Right renal cortex interstitium (tissue), 3 donors: ENCODE results near the gene BAX. TPM values are rescaled to one million over a fixed set of nuclear protein-coding genes. Genes with fewer than 3 reads are reported as not detected.

Experiments used
- DNase-seq, 3 donors: peaks; one replicate each; pipeline ENCODE4 v3.0.0-alpha.2; 2013; ENCODE audit warnings: low read depth in 3 of 3, low spot score in 2 of 3
- polyA plus RNA-seq, 3 donors: library from polyadenylated mRNA; unstranded; fragments of 120-200 nt; gene quantifications; one replicate each; pipeline ENCODE4 v1.2.1, GENCODE V29; 2013; ENCODE audit not compliant: insufficient read length in 3 of 3

The BAX gene
- polyA plus RNA-seq, 3 donors: 47.8 to 70.2 (median 65.9) TPM

DNA sequence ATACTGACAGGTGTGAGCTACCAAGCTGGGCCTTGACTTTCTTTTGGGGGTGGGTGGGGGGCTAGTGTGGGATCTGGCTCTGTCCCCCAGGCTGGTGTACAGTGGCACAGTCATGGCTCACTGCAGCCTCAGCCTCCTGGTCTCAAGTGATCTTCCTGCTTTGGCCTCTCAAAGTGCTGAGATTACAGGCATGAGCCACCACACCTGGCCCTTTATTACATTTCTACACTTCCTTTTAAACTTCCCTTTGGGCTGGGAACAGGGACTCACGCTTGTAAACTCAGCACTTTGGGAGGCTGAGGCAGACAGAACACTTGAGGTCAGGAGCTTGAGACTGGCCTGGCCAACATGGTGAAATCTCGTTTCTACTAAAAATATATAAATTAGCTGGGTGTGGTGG, 22.4 kb downstream of the BAX start:
- no peak for DNase-seq

GRCh38 chr19:48982280-48982679, 27.6 kb downstream of the BAX start:
- DNase-seq: no peak

DNA sequence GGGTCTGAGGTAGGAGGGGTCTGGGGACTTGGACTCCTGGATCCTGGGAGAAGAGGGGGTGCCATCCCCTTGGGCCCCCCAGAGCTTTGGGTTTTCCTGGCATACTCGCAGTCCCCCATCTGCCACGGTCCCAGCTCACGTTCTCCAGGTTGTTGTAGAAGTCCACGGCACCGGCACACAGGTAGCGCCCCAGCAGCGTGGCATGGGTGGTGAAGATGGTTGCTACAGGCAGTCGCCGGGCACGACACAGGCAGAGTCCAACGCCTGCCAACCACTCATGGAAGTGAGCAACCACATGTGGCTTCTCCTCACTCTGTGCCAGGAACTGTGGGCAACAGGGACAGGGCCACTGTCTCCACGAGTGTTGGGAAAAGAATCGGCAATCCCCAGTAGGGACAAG, 31.0 kb downstream of the BAX start:
- DNase-seq: no peak

DNA sequence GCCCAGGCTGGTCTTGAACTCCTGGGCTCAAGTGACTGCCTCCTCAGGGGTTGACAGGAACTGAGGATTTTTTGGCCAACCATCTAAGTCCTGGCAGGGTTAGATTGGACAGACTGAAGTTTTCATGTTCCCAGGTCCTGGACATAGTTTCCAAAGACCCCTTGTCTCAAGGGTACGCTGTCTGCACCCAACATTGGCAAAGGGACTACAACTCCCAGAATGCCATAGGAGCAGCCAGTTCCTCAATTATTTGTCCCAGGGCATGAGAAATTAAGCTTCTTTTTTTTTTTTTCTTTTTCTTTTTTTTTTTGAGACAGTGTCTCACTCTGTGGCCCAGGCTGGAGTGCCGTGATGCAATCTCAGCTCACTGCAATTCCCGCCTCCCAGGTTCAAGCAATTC, 31.5 kb downstream of the BAX start:
- DNase-seq: no peak

DNA sequence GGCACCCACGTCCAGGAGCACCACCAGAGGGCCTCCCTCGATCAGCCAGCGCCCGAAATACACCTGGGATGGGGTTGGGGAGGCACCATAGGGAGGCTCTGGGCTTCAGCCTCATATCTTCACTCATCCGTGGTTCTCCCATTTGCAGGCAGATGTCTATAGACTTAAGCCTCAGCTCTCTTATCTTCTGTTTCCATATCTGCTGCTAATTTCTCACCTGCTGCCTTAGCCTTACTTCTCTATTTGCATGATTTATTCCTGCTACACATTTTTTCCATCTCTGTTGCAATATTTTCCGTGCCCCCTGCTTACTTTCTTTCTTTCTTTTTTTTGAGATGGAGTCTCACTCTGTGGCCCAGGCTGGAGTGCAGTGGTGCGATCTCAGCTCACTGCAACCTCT, 32.6 kb downstream of the BAX start:
- DNase-seq: no peak

DNA sequence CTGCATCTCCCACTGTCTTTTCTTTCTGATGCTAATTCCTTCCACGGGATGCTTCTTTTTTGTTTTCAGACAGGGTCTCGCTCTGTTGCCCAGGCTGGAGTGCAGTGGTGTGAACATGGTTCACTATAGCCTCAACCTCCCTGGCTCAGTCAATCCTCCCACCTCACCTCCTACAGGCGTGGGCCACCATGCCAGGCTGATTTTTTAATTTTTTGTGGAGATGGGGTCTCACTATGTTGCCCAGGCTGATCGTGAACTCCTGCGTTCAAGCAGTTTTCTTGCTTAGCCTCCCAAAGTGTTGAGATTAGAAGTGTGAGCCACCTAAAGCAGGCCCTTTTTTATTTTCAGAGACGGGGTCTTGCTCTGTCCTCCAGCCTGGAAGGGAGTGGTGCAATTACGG, 33.6 kb downstream of the BAX start:
- no peak for DNase-seq

DNA sequence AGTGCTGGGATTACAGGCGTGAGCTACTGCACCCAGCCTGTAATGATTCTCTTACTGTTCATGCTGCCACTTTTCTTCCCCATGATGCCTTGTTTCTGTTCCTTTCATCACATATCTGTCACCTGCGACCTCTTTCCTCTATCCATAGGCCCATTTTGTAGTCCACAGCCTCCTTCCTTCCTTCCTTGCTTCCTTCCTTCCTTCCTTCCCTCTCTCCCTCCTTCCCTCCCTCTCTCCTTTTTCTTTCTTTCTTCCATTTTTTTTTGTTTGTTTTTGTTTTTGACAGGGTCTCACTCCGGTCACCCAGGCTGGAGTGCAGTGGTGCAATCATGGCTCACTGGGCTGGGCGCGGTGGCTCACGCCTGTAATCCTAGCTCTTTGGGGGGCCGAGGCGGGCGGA, 34.2 kb downstream of the BAX start:
- no peak for DNase-seq

DNA sequence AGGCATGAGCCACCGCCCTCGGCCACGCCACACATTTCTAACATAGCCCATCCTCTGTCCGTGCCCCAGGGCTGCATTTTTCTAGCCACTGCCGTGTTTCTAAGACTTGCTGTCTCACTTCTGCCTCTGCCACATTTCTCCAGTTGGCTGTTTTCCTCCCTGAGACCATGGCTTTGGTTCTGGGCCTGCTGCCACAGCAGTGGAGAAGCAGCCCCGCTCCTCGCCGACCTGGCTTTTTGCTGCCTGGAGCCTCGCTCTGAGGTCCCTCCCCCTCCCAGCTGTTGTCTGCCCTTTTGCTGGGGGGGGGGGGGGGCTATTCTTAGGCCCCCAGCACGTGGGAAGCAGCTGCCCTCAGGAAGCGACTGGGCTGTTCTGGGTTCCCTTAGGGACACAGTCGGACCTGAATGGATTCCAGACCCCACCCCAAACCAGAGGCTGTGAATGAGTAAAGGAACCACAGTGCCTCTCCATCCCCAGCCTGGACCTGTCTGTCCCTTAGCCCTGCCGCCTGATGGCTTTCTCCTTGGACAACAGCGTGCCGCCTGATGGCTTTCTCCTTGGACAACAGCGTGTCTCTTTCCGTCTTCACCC, 35.1 kb downstream of the BAX start:
- DNase-seq: no peak

DNA sequence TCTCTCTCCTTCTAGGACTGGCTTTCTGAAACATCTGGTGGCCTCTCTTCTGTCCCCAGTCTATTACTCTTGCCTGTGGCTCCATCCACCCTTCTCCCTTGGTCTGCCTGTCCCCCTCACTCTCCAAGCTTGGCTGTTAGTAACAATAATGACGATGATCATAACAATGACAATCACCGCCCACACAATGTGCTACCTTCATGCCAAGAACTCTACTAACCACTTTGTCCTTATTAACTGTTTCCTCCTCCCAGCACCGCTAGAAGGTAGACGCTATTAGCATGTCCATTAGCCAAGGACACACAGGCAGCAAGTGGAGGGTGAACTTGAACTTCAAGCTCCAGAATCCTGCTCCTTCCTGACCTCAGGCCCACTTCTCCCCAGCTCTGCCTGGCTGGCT, 35.7 kb downstream of the BAX start:
- no peak for DNase-seq

GRCh38 chr19:48991011-48991609, 36.4 kb downstream of the BAX start:
- no peak for DNase-seq

GRCh38 chr19:48991873-48992580, 37.4 kb downstream of the BAX start:
- DNase-seq: peak in 2 of 3 donors; percentile 13 to 33

GRCh38 chr19:48992581-48993174, 38.0 kb downstream of the BAX start:
- no peak for DNase-seq

DNA sequence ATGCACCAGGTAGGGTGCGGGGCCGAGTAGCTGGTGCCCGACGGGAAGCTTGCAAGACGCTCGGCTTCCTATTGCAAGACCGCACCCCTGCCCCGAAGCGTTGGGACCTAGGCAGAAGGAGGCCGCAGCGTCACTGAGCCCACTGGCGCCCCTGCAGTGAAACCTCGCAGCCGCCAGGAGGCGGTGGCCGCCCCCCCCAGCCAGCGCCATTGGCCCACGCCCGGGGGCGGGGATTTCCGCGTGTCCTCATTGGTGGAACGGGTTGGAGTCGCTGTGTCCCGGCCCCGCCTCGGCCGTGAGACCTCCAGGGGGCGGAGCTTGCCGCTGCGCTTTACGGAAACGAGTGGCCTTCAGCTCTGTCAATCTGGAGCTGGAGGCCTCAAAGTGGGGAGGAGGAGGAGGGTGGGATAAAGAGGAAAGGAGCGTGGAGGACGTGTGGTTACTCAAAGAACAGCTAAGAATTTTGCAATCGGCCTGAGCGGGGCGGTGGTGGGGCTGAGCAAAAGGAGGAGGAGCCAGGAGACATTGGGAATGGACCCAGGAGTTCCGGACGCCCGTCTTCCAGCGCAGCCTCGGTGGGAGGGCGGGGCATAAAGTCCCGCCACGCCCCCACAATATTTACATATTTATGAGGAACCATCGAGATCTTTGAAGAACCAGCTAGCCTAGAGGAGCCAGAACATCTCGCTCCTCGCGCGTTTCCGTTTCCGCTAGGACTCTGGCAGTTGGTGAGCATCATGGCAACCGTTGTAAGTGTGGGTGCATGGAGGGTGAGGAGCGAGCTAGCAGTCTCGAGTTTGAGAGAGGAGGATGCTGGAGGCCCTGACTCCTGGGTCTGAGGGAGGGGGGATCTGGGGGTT, 38.7 kb downstream of the BAX start, which contains the start of the genes GYS1 and RUVBL2:
GYS1 (minus strand) TSS at position 135 of the 860 bp plus-strand sequence. CDS start 197 bp downstream, outside the sequence.
RUVBL2 (plus strand) TSS at position 713 of the 860 bp plus-strand sequence; CDS start at position 738, 25 bp downstream.
- peak; percentile 96 to 100 (median 98) for DNase-seq

DNA sequence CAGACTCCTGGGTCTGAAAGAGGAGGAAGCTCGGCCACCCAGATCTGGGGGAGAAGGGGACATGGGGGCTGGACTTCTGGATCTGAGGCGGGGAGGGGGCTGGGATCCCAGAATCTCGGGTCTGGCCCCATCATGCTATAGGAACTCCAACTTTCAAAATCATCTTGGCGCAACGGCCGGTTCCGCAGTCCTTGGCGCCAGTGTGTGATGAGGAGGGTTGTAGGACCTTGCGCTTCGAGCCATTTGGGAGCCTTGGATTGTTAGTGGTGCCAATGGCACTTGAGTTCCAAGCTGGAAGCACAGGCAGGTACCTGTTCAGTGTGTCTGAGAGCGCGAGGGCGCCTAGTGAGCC, 39.3 kb downstream of the BAX start:
- DNase-seq: no peak

DNA sequence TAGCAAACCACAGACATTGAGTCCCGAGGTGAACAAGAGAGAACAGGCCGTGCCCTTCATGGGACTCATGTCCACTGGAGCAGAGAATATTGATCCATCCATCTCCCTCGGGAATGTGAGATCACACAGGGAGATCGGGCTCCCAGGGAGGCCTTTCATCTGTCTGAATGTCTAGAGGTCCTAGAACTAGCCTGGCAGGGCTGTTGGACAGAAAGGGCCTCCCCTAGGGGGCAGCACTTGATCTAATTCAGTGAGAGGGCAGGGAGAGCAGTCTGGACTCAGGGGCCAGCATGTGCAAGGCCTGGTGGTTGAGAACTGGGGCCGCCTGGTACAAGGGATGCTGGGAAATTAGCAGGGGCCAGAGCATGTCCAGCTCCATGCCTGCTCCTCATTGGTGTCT, 43.3 kb downstream of the BAX start:
- no peak for DNase-seq

DNA sequence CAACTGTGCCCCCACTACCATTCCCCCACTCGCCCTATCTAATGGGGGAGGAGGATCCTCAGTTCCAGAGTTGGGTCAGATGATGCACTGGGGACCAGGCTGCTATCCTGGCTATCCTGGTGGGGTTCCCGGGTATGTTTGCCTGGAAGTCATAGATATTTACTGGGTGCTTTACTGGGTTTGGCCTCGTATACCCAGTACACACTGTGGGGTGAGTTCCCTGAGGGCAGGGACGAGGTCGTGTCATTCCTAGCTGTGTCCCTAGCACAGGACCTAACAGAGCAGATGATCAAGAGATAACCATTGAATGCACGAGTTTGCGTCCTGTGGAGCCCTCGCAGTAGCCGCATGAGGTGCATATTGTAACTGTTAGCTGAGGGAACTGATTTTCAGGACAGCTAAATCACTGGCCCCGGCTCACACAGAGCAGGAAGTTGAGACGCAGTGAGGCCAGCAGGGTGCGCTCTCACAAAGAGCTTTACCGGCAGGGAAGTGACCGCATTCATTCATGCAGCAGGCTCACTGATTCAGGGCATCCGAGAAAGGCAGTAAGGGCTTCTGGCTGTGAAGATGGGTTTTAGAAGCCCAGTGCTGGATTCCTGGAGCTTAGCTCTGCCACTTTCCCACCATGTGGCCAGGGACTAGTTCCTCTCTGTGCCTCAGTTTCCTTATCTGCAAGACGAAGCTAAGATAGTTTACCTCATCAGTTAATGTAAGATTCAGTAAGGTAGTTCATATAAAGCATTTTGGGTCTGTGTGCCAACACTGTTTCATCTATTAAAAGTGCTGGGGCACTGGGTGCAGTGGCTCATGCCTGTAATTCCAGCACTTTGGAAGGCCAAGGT, 45.0 kb downstream of the BAX start:
- peak in 1 of 3 donors; percentile 41 for DNase-seq

GRCh38 chr19:49004133-49004532, 49.5 kb downstream of the BAX start:
- no peak for DNase-seq

GRCh38 chr19:49004964-49005614, 50.4 kb downstream of the BAX start:
- DNase-seq: no peak

- DNase-seq: no peak
These were observed 52.2 kb downstream of the BAX start for GRCh38 chr19:49006905-49007304.
